IMR-90 (cell line): ENCODE measurements around the gene FAM110A.

Experiments
- CTCF ChIP-seq: conservative IDR thresholded peaks from 2 replicates; pipeline ENCODE4 v1.5.1; 2012; ENCODE audit warnings: mild to moderate bottlenecking, low read depth, low read length, improper control_type of control experiment
- RAD21 ChIP-seq: IDR thresholded peaks from 2 replicates; pipeline ENCODE4 v1.6.1; 2012; ENCODE audit warnings: low read length, improper control_type of control experiment

GRCh38 chr20:839015-839414 lies 5.5 kb downstream of the FAM110A start:
- no peak for TF ChIP-seq CTCF
- no peak for TF ChIP-seq RAD21
